Neural cell (in vitro differentiated cells): ENCODE data around the gene KCNK17. TPM values are rescaled to one million over a fixed set of nuclear protein-coding genes. Genes with fewer than 3 reads are reported as not detected.

Experiments used
- H2AFZ ChIP-seq: fragments of 200-600, 300-800 bp; sonication (generic), shearing (Covaris generic); 2 replicates; pipeline ENCODE4 v1.6.0; 2014; ENCODE audit warnings: low read depth, mild to moderate bottlenecking, antibody characterized with exemption, low read length, moderate library complexity
- H3F3A ChIP-seq: fragments of 200-600 bp; shearing (Covaris generic); 2 replicates; pipeline ENCODE4 v1.6.1; 2016; ENCODE audit warnings: mild to moderate bottlenecking, moderate library complexity, mixed read lengths, antibody characterized with exemption, low read length; ENCODE audit not compliant: insufficient read depth, poor library complexity, severe bottlenecking
- H3K27ac ChIP-seq: fragments of 200-600, 300-800 bp; sonication (generic), shearing (Covaris generic); 2 replicates; pipeline ENCODE4 v1.5.1; 2014; ENCODE audit warnings: mild to moderate bottlenecking, low read length, moderate library complexity
- H3K27me3 ChIP-seq: fragments of 300-800, 200-600 bp; sonication (generic), shearing (Covaris generic); 2 replicates; pipeline ENCODE4 v1.6.0; 2014; ENCODE audit warnings: mild to moderate bottlenecking, low read depth, low read length, moderate library complexity; ENCODE audit not compliant: insufficient read depth
- H3K36me3 ChIP-seq: fragments of 300-800, 200-600 bp; sonication (generic), shearing (Covaris generic); 2 replicates; pipeline ENCODE4 v1.5.1; 2014; ENCODE audit warnings: mild to moderate bottlenecking, antibody characterized with exemption, low read length, moderate library complexity; ENCODE audit not compliant: insufficient read depth
- H3K4me2 ChIP-seq: fragments of 300-800, 200-600 bp; sonication (generic), shearing (Covaris generic); 2 replicates; pipeline ENCODE4 v1.6.0; 2014; ENCODE audit warnings: mild to moderate bottlenecking, low read length
- H3K4me3 ChIP-seq: fragments of 300-800, 200-600 bp; sonication (generic), shearing (Covaris generic); 2 replicates; pipeline ENCODE4 v1.5.1; 2014; ENCODE audit warnings: mild to moderate bottlenecking, low read length, moderate library complexity
- H3K79me2 ChIP-seq: fragments of 200-600 bp; shearing (Covaris generic); replicated peaks from 2 replicates; pipeline ENCODE4 v1.6.0; 2014; ENCODE audit warnings: mild to moderate bottlenecking, low read length, moderate library complexity; ENCODE audit not compliant: insufficient read depth
- H3K9ac ChIP-seq: fragments of 300-800, 200-600 bp; sonication (generic), shearing (Covaris generic); 2 replicates; pipeline ENCODE4 v1.6.1; 2016; ENCODE audit warnings: mild to moderate bottlenecking, low read length, mixed read lengths
- H3K9me2 ChIP-seq: fragments of 200-600 bp; shearing (Covaris generic); 2 replicates; pipeline ENCODE4 v1.6.1; 2016; ENCODE audit warnings: mild to moderate bottlenecking, low read length, mixed read lengths; ENCODE audit not compliant: insufficient read depth
- H3K9me3 ChIP-seq: fragments of 200-600, 300-800 bp; sonication (generic), shearing (Covaris generic); 2 replicates; pipeline ENCODE4 v1.6.1; 2016; ENCODE audit warnings: mild to moderate bottlenecking, mixed run types, low read length, moderate library complexity, mixed read lengths
- H4K20me1 ChIP-seq: fragments of 200-600 bp; shearing (Covaris generic); 2 replicates; pipeline ENCODE4 v1.6.1; 2016; ENCODE audit warnings: mild to moderate bottlenecking, mixed run types; ENCODE audit not compliant: insufficient read depth
- EP300 ChIP-seq: fragments of 450-650 bp; conservative IDR thresholded peaks from 2 replicates; pipeline ENCODE4 v1.6.1; 2014; ENCODE audit warnings: antibody characterized with exemption, mild to moderate bottlenecking, moderate library complexity; ENCODE audit not compliant: poor library complexity, severe bottlenecking
- EZH2 ChIP-seq: fragments of 200-600, 300-800 bp; shearing (Covaris generic), sonication (generic); IDR thresholded peaks from 2 replicates; pipeline ENCODE4 v1.6.1; 2014; ENCODE audit warnings: antibody characterized with exemption, low read length, borderline replicate concordance, mild to moderate bottlenecking; ENCODE audit not compliant: insufficient read depth, poor library complexity, severe bottlenecking
- MXI1 ChIP-seq: fragments of 450-650 bp; conservative IDR thresholded peaks from 2 replicates; pipeline ENCODE4 v1.6.1; 2014; ENCODE audit warnings: antibody characterized with exemption, mild to moderate bottlenecking; ENCODE audit not compliant: poor library complexity, severe bottlenecking
- POLR2AphosphoS5 ChIP-seq: IDR thresholded peaks from 2 replicates; pipeline ENCODE4 v1.6.1; 2012
- RAD21 ChIP-seq: fragments of 450-650 bp; conservative IDR thresholded peaks from 2 replicates; pipeline ENCODE4 v1.6.1; 2014; ENCODE audit warnings: antibody characterized with exemption, mild to moderate bottlenecking, moderate library complexity
- SMC3 ChIP-seq: fragments of 450-650 bp; conservative IDR thresholded peaks from 2 replicates; pipeline ENCODE4 v1.6.1; 2014; ENCODE audit warnings: antibody characterized with exemption, mild to moderate bottlenecking, moderate library complexity; ENCODE audit not compliant: poor library complexity
- TAF1 ChIP-seq: IDR thresholded peaks from 2 replicates; pipeline ENCODE4 v1.6.1; 2012; ENCODE audit warnings: low read depth
- polyA plus RNA-seq: library from polyadenylated mRNA; depleted of rRNA; stranded (reverse); fragments of >200 nt; gene quantifications from 2 replicates; pipeline ENCODE4 v1.2.3, GENCODE V29; 2014
- TF ChIP-seq, protein P1 (sequence below): fragments of 450-650 bp; IDR thresholded peaks from 2 replicates; pipeline ENCODE4 v1.5.1; 2014; ENCODE audit warnings: antibody characterized with exemption, mild to moderate bottlenecking, moderate library complexity; ENCODE audit not compliant: poor library complexity, severe bottlenecking
- TF ChIP-seq, protein P2 (sequence below): IDR thresholded peaks from 2 replicates; pipeline ENCODE4 v1.6.1; 2012; ENCODE audit warnings: borderline replicate concordance

The KCNK17 gene
- polyA plus RNA-seq, 1 donor from 2014 or later = 0.67 TPM

DNA sequence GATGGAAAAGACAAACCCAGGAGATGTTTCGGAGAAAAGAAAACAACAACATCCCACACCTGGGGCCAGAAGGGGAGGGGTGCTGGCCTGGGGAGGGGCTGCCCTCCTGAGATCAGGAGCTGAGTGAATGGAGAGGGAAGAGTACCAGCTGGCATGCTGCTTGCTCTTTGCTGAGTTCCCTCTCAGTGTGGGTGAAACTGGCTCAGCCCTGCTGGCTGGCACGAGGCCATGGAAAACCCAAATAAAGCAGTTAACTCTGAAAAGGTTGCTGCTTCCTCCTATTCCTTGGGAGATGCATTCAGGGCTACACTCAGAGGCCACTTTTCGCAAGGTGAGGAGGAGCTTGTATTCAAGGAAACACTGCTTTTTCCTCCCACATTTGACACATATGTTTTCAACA is 16.3 kb upstream of the KCNK17 start:
- no peaks in the 10 kb centered on the region for H3K9me3 ChIP-seq
- H2AFZ ChIP-seq = no peak overlapping the region
- no peak overlapping the region for H3K27ac ChIP-seq
- no peaks in the 10 kb centered on the region for H4K20me1 ChIP-seq
- no peaks in the 10 kb centered on the region for H3K9me2 ChIP-seq
- H3K4me3 ChIP-seq = no peak overlapping the region
- no peak overlapping the region for H3K9ac ChIP-seq
- H3K36me3 ChIP-seq = no peaks in the 10 kb centered on the region
- no peaks in the 10 kb centered on the region for H3F3A ChIP-seq
- H3K27me3 ChIP-seq = no peaks in the 10 kb centered on the region
- H3K4me2 ChIP-seq = no peak overlapping the region
- TF ChIP-seq TAF1 (no peak), EP300 (no peak), SMC3 (no peak), RAD21 (no peak), MXI1 (no peak)
- TF ChIP-seq, protein P1, sequence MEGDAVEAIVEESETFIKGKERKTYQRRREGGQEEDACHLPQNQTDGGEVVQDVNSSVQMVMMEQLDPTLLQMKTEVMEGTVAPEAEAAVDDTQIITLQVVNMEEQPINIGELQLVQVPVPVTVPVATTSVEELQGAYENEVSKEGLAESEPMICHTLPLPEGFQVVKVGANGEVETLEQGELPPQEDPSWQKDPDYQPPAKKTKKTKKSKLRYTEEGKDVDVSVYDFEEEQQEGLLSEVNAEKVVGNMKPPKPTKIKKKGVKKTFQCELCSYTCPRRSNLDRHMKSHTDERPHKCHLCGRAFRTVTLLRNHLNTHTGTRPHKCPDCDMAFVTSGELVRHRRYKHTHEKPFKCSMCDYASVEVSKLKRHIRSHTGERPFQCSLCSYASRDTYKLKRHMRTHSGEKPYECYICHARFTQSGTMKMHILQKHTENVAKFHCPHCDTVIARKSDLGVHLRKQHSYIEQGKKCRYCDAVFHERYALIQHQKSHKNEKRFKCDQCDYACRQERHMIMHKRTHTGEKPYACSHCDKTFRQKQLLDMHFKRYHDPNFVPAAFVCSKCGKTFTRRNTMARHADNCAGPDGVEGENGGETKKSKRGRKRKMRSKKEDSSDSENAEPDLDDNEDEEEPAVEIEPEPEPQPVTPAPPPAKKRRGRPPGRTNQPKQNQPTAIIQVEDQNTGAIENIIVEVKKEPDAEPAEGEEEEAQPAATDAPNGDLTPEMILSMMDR = no peak
- TF ChIP-seq, protein P2, sequence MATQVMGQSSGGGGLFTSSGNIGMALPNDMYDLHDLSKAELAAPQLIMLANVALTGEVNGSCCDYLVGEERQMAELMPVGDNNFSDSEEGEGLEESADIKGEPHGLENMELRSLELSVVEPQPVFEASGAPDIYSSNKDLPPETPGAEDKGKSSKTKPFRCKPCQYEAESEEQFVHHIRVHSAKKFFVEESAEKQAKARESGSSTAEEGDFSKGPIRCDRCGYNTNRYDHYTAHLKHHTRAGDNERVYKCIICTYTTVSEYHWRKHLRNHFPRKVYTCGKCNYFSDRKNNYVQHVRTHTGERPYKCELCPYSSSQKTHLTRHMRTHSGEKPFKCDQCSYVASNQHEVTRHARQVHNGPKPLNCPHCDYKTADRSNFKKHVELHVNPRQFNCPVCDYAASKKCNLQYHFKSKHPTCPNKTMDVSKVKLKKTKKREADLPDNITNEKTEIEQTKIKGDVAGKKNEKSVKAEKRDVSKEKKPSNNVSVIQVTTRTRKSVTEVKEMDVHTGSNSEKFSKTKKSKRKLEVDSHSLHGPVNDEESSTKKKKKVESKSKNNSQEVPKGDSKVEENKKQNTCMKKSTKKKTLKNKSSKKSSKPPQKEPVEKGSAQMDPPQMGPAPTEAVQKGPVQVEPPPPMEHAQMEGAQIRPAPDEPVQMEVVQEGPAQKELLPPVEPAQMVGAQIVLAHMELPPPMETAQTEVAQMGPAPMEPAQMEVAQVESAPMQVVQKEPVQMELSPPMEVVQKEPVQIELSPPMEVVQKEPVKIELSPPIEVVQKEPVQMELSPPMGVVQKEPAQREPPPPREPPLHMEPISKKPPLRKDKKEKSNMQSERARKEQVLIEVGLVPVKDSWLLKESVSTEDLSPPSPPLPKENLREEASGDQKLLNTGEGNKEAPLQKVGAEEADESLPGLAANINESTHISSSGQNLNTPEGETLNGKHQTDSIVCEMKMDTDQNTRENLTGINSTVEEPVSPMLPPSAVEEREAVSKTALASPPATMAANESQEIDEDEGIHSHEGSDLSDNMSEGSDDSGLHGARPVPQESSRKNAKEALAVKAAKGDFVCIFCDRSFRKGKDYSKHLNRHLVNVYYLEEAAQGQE = no peak
- H3K79me2 ChIP-seq = no peaks in the 10 kb centered on the region

GRCh38 chr6:39330057-39330456 is 15.8 kb upstream of the KCNK17 start:
- Histone ChIP-seq H3K9ac (no peak overlapping the region), H4K20me1 (no peaks in the 10 kb centered on the region), H3K79me2 (no peaks in the 10 kb centered on the region), H3K9me3 (no peaks in the 10 kb centered on the region), H3K36me3 (no peaks in the 10 kb centered on the region), H3F3A (no peaks in the 10 kb centered on the region), H3K4me2 (no peak overlapping the region), H3K27ac (no peak overlapping the region), H3K4me3 (no peak overlapping the region), H3K27me3 (no peaks in the 10 kb centered on the region), H3K9me2 (no peaks in the 10 kb centered on the region), H2AFZ (no peak overlapping the region)
- TF ChIP-seq RAD21 = no peak
- TF ChIP-seq TAF1 = no peak
- TF ChIP-seq MXI1 = no peak
- TF ChIP-seq EZH2 = no peak
- TF ChIP-seq SMC3 = no peak
- no peak for TF ChIP-seq POLR2AphosphoS5

DNA sequence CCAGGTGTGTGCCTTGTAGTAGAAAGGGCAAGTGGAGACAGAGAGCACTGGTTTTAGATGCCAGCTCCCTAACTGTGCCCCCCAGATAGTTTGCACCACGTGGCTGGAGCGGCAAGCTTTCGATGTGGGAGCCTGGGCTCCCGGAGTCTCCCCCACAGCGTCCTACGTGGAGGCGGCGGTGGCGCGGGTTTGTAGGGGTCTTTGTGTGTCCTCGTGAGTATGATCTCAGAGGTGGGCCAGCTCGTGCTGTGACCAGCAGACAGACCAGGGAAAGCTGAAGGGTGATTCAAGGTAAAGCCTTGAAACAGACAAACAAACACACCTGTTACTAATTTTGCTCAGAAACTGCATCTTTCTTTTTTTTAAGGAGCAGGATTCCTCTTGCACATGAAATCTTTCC is 13.8 kb upstream of the KCNK17 start:
- no peaks in the 10 kb centered on the region for H3K27me3 ChIP-seq
- H3K4me3 ChIP-seq = no peak overlapping the region
- no peaks in the 10 kb centered on the region for H4K20me1 ChIP-seq
- no peak overlapping the region for H2AFZ ChIP-seq
- no peak overlapping the region for H3K27ac ChIP-seq
- H3K36me3 ChIP-seq = no peaks in the 10 kb centered on the region
- no peak overlapping the region for H3K9ac ChIP-seq
- H3K9me3 ChIP-seq = no peaks in the 10 kb centered on the region
- H3F3A ChIP-seq = no peaks in the 10 kb centered on the region
- no peaks in the 10 kb centered on the region for H3K9me2 ChIP-seq
- TF ChIP-seq POLR2AphosphoS5 (no peak), MXI1 (no peak), EZH2 (no peak), RAD21 (no peak), TAF1 (no peak)
- TF ChIP-seq, protein P1 = no peak
- H3K79me2 ChIP-seq = no peaks in the 10 kb centered on the region
- H3K4me2 ChIP-seq = no peak overlapping the region
